ENCODE data around the gene SLC15A4. TPM values are rescaled to one million over a fixed set of nuclear protein-coding genes. Genes with fewer than 3 reads are reported as not detected.

Gene SLC15A4
- 68.7 and 90.0 TPM in 2 replicates for total RNA-seq

GRCh38 chr12:128823916-128824839, at the start of gene SLC15A4:
SLC15A4 (minus strand) TSS chr12:128823958; CDS start chr12:128823943, 15 bp downstream.

GRCh38 chr12:128852885-128853599, 29.3 kb upstream of the SLC15A4 start, which contains the start of gene GLT1D1:
GLT1D1 (plus strand) TSS chr12:128853478; CDS start chr12:128853582, 104 bp downstream.

Other genes with a start within 250 kb of the SLC15A4 start
- not detected in 2 replicates for gene GLT1D1, start 29.5 kb upstream of the SLC15A4 start, total RNA-seq

All from uterine smooth muscle cell (primary cell).